Glutamatergic neuron (in vitro differentiated cells): ENCODE results near the gene CLIP2. TPM values are rescaled to one million over a fixed set of nuclear protein-coding genes. Genes with fewer than 3 reads are reported as not detected.

Source experiments
- DNase-seq: peaks from one replicate; pipeline ENCODE4 v3.0.0; 2022
- H3K27ac Mint-ChIP-seq: one replicate; pipeline ENCODE4 v1.8.0; 2020; ENCODE audit warnings: mild to moderate bottlenecking, mixed read lengths, inconsistent platforms; ENCODE audit not compliant: unreplicated experiment
- H3K27me3 Mint-ChIP-seq: one replicate; pipeline ENCODE4 v1.8.0; 2020; ENCODE audit warnings: mild to moderate bottlenecking, moderate library complexity, mixed read lengths, inconsistent platforms; ENCODE audit not compliant: unreplicated experiment
- H3K36me3 Mint-ChIP-seq: one replicate; pipeline ENCODE4 v1.8.0; 2020; ENCODE audit warnings: mild to moderate bottlenecking, mixed read lengths, inconsistent platforms; ENCODE audit not compliant: unreplicated experiment
- H3K4me1 Mint-ChIP-seq: one replicate; pipeline ENCODE4 v1.8.0; 2020; ENCODE audit warnings: mild to moderate bottlenecking, low read depth, mixed read lengths, inconsistent platforms; ENCODE audit not compliant: unreplicated experiment
- H3K4me3 Mint-ChIP-seq: one replicate; pipeline ENCODE4 v1.8.0; 2020; ENCODE audit warnings: mild to moderate bottlenecking, mixed read lengths, inconsistent platforms; ENCODE audit not compliant: unreplicated experiment
- H3K9me3 Mint-ChIP-seq: one replicate; pipeline ENCODE4 v1.8.0; 2020; ENCODE audit warnings: mild to moderate bottlenecking, moderate library complexity, mixed read lengths, inconsistent platforms; ENCODE audit not compliant: unreplicated experiment
- total RNA-seq: library from RNA; stranded (reverse); fragmentation: NEBNext Ultra II Directional; extraction: Animal tissue kit (Norgen Biotek cat#: 25700); gene quantifications from one replicate; pipeline ENCODE4 v1.2.1, GENCODE V29; 2021; ENCODE audit not compliant: unreplicated experiment
- TF ChIP-seq, protein P1 (sequence below): fragments of 200-600 bp; sonication (generic); IDR thresholded peaks from one replicate; pipeline ENCODE4 v1.5.0; 2021; ENCODE audit not compliant: partially characterized antibody, unreplicated experiment

The CLIP2 gene
- total RNA-seq, 1 donor from 2014 or later = 96.1 TPM

DNA sequence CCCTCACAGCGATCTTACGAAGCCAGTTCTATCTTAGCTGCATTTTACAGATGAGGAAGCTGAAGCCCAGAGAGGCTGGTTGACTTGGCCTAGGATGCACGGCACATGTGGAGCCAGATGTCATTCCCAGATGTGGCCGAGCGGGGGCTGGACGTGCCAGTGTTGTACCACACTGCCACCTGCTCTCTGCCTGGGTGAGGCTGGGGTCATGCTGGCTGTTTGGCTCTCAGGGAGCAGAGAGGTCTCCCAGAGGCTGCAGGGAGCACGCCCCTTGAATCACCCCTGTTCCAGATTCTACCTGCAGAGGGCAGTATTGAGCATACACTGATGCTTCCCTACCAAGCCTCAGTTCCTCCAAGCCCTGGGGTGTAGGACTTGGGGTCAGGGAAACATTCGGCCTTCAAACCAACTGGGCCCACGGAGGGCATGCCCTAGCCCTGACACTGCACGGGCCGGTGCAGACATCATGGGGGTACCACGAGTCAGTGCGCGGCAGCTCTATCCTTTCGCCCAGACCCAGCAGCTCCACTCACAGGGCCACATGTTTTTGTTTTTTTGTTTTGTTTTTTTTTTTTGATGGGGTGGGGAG, 160.7 kb downstream of the CLIP2 start:
- TF ChIP-seq, protein P1, sequence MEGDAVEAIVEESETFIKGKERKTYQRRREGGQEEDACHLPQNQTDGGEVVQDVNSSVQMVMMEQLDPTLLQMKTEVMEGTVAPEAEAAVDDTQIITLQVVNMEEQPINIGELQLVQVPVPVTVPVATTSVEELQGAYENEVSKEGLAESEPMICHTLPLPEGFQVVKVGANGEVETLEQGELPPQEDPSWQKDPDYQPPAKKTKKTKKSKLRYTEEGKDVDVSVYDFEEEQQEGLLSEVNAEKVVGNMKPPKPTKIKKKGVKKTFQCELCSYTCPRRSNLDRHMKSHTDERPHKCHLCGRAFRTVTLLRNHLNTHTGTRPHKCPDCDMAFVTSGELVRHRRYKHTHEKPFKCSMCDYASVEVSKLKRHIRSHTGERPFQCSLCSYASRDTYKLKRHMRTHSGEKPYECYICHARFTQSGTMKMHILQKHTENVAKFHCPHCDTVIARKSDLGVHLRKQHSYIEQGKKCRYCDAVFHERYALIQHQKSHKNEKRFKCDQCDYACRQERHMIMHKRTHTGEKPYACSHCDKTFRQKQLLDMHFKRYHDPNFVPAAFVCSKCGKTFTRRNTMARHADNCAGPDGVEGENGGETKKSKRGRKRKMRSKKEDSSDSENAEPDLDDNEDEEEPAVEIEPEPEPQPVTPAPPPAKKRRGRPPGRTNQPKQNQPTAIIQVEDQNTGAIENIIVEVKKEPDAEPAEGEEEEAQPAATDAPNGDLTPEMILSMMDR = peak; percentile 81
- H3K36me3 Mint-ChIP-seq = no peaks in the 10 kb centered on the region
- DNase-seq = peak; percentile 67
- no peak overlapping the region for H3K27ac Mint-ChIP-seq
- H3K9me3 Mint-ChIP-seq = peaks cover 8% of the 10 kb centered on the region
- H3K27me3 Mint-ChIP-seq = peaks cover 3% of the 10 kb centered on the region
- H3K4me1 Mint-ChIP-seq = no peaks in the 10 kb centered on the region
- H3K4me3 Mint-ChIP-seq = no peak overlapping the region

DNA sequence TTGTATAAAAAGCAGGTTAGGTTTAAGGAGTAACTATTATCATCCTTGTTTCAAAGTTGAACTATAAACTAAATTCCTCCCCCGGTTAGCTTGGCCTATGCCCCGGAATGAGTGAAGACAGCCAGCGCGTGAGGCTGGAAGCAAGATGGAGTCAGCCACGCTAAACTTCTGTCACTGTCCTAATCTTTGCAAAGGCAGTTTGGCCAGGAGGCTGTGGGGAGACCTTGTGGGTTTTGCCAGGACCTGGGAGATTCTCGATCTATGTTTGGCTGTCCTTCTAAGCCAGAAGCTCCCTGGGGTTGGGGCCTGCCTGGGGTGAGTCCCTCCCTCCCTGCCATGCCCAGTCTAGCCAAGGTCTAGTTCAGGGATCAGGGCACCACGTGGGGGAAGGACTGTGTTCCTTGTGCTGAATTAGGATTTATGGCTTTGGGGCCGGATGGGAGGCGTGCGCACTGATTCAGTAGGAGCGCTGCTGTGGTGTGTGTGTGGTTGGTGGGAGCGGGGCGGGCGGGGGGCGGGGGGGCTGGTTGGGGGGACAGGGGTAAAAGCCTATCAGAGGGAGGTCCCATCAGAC, 163.6 kb downstream of the CLIP2 start:
- H3K9me3 Mint-ChIP-seq = peaks cover 8% of the 10 kb centered on the region
- DNase-seq = no peak
- peaks cover 6% of the 10 kb centered on the region for H3K27me3 Mint-ChIP-seq
- peaks cover 2% of the 10 kb centered on the region for H3K4me1 Mint-ChIP-seq
- TF ChIP-seq, protein P1 = no peak
- H3K4me3 Mint-ChIP-seq = peak overlapping the region; percentile 60
- no peaks in the 10 kb centered on the region for H3K36me3 Mint-ChIP-seq
- peak overlapping the region; percentile 73 for H3K27ac Mint-ChIP-seq

DNA sequence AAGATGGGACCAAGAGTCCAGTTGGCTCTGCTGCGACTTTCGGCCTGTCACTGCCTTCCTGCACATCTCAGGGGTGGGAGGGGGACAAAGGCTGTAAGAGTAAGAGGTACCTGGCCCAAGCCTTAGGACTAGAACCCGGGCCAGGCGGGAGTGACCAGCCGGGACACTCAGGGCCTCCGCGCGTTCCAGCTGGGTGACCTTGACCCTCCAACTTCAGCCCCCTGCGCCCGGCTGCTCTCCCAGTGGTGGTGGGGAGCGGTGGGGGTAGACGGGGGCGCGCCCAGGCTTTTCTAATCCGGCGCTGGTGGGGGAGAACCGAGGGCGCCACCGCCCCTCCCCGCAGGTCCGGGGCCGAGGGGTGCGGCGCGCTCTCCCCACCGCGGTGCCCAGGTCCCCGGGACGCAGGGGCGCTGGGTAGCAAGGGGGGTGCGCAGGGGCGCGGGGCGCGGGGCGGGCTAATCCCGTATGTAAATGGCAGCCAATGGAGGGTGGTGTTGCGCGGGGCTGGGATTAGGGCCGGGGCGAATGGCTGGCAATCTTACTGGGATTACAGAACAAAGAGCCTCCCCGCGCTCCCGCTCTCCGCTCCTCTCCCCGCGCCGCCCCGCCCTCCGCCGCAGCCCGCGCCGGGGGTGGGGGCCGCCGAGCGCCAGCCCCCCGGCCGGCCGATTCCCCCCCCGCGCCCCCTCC, 164.3 kb downstream of the CLIP2 start, which contains the start of gene GTF2IRD1:
TSS of gene GTF2IRD1 (plus strand) at position 585 of the 690 bp plus-strand sequence. CDS start 54,175 bp downstream, outside the sequence.
- Mint-ChIP-seq H3K9me3 (peaks cover 8% of the 10 kb centered on the region), H3K27ac (peak within 1 kb of the TSS; percentile 73), H3K4me1 (peaks cover 2% of the 10 kb centered on the region), H3K4me3 (peak within 1 kb of the TSS; percentile 82), H3K27me3 (peaks cover 6% of the 10 kb centered on the region), H3K36me3 (no peaks in the 10 kb centered on the region)
- DNase-seq = peak; percentile 77
- TF ChIP-seq, protein P1 = no peak

DNA sequence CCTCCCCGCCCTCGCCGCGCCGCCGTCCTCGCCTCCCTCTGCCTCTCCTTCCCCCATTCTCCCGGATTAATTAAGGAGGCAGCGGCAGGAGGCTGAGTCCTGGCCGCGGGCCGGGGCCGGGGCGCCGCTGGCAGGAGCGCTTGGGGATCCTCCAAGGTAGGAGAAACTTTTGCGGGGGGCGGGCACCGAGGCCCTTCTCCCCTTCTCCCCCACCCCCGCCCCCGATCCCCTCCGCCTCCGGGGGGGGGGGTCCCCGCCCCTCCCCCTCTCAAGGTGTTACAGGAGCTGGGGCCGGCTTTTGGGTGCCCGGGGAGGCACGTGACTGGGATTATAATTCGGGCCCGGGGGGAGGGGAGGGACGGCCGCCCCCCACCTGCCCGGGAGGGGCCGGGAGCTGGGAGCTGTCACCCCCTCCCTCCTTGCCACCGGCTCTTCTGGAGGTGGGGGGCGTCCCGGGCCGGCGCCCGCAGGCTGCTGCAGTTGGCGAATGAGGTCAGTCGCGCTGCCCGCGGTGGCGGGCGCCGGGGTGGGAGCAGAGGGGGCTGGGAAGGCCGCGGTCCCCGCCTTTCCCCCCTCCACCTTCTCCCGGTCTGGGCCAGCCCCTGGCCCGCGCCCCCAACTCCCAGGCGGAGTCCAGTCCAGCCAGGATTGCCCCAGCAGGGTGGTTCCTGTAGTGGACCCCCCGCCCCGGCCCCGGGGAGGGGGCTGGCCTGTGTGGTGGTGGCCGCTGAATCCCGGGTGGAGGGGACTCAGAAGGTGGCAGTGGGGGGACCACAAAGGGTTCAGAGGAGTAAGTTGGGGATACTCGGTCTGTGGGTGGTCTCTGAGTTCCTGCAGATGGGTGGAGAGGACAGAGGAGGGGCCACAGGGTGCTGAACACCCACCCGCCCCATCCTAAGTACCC, 165.1 kb downstream of the CLIP2 start:
- H3K27ac Mint-ChIP-seq = peak overlapping the region; percentile 17
- TF ChIP-seq, protein P1 = no peak
- H3K4me1 Mint-ChIP-seq = peaks cover 2% of the 10 kb centered on the region
- DNase-seq = peak; percentile 59
- H3K27me3 Mint-ChIP-seq = peaks cover 6% of the 10 kb centered on the region
- H3K4me3 Mint-ChIP-seq = peak overlapping the region; percentile 82
- H3K36me3 Mint-ChIP-seq = no peaks in the 10 kb centered on the region
- peaks cover 6% of the 10 kb centered on the region for H3K9me3 Mint-ChIP-seq
